ENCODE results near the gene MTMR6.
A peak's percentile ranks its signal among the peaks of the same experiment; 100 is the strongest.

MTMR6 gene

DNA sequence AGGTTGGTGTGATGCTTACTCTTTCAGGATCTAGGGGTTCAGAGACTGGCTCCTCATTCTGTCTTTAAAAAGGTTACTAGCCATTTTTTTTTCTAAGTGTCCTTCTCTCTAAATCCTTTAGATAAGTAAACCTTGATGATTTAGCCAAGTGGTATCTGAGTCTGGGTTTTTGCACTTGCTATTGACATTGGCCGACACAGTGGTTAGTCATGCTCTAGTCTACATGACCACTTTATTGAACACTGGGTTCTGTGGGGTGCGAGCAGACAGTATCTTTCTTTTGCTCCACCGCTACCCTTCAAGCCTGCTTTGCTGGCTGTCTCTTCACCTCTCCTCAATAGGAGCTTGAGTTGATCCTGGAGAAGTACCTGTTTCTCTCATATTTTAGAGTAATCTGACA lies 7.9 kb upstream of the MTMR6 start:
- peaks cover 3% of the 10 kb centered on the region; the same call in 1 of the 2 replicates for H3K4me1 ChIP-seq (ENCODE audit: insufficient read depth, low read length)
- H3K9me3 ChIP-seq (ENCODE audit: control insufficient read depth, insufficient read depth, low read length): no peaks in the 10 kb centered on the region
- H3K36me3 ChIP-seq (ENCODE audit: insufficient read depth, low read length): no peaks in the 10 kb centered on the region
- no peak overlapping the region for H3K9ac ChIP-seq (ENCODE audit: low read depth, low read length)

DNA sequence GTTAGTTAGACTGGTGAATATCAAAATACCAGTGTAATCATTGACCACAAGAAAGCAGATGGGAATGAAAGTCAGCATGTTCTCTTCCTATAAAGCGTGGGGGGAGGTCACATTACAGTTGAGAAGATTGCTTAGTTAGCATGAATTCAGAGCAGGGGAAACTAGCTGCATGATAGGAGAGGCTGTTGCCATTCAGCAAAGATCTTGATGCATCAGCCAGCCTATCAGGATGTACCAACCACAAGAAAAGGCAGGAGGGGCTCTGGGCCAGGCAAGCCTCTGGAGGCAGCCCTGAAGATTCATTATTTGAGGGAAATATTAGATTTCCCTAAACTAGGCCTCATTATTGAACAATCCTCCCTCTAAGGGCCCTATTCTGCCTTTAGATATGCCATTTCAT lies 5.0 kb upstream of the MTMR6 start:
- H3K9me3 ChIP-seq (ENCODE audit: control insufficient read depth, insufficient read depth, low read length): no peaks in the 10 kb centered on the region
- H3K9ac ChIP-seq (ENCODE audit: low read depth, low read length): no peak overlapping the region
- H3K36me3 ChIP-seq (ENCODE audit: insufficient read depth, low read length): no peaks in the 10 kb centered on the region
- H3K4me1 ChIP-seq (ENCODE audit: insufficient read depth, low read length): peaks cover 3% of the 10 kb centered on the region; the same call in 1 of the 2 replicates

DNA sequence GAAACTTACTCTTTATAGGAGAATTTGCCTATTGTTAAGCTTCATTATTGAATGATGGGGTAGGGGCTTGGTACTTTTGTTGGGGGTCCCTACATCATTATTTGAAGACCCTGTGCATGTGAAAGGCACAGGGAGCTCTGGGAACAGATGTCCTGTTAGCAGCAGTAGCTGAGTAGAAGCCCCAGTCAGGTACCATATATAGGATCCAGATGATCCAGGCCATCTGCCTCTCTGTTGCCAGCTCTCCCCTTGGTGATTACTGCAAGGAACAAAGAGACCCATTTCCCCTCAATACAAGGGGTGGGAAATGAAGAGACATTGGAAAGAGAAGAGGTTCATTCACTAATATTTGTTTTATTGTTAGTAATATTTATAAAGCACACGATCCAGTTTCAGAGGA lies 4.4 kb upstream of the MTMR6 start:
- Histone ChIP-seq H3K9me3 (ENCODE audit: control insufficient read depth, insufficient read depth, low read length) (no peaks in the 10 kb centered on the region), H3K36me3 (ENCODE audit: insufficient read depth, low read length) (no peaks in the 10 kb centered on the region), H3K9ac (ENCODE audit: low read depth, low read length) (no peak overlapping the region), H3K4me1 (ENCODE audit: insufficient read depth, low read length) (peaks cover 3% of the 10 kb centered on the region; the same call in 1 of the 2 replicates)

DNA sequence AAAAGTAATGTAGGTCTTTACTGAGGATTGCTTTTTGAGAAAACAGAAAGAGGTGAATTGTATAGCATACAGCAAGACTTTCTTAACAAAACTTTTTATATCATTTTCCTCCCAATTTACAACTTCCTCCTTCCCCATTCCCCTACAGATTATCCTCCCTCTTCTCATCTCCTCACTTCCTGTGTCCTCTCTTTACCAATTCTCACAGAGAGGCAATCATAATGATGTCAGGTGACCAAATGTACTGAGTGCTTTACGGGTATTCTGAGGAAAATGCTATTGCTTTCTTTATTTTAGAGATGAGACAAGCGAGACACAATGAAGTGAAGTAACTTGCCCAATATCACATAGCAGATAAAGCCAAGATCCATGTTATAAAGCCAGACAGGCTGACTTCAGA lies 1.7 kb upstream of the MTMR6 start:
- Histone ChIP-seq H3K36me3 (ENCODE audit: insufficient read depth, low read length) (no peaks in the 10 kb centered on the region), H3K9me3 (ENCODE audit: control insufficient read depth, insufficient read depth, low read length) (no peaks in the 10 kb centered on the region), H3K4me1 (ENCODE audit: insufficient read depth, low read length) (peaks cover 3% of the 10 kb centered on the region; the same call in 1 of the 2 replicates), H3K9ac (ENCODE audit: low read depth, low read length) (no peak overlapping the region)

DNA sequence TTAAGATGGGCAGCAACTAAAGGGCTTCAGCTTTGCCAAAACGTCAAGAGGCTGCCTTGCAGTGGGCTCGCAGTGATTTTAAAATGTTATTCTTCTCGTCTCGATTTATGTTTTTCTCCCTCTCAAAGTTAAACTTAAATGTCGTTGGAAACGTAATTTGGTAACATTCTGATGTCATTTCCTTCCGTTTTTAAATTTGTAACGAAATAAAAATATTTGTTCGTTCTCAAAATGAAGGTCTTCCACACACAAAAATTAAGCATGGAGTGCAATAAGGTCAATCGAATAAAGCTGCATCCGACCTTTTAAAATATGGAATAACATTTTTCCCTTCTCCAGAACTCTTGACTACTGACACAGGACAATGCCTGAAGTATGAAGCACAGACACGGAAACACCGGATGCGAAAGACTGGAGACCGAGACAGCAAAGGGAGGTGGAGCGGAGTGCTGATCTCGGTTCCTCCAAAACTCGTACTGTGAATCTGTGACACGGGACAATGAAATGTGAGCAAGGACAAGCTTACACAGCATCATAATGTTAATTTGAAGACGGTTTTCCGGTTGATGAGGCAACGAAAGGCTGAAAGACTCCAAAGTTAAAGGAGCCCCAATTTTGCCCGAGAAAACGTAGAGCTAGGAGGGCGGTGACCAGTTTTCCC lies 850 bp downstream of the MTMR6 start:
- no peaks in the 10 kb centered on the region for H3K9me3 ChIP-seq (ENCODE audit: control insufficient read depth, insufficient read depth, low read length)
- no peaks in the 10 kb centered on the region for H3K4me1 ChIP-seq (ENCODE audit: insufficient read depth, low read length)
- peak overlapping the region; percentile 89 for H3K9ac ChIP-seq (ENCODE audit: low read depth, low read length)
- H3K36me3 ChIP-seq (ENCODE audit: insufficient read depth, low read length): no peaks in the 10 kb centered on the region

DNA sequence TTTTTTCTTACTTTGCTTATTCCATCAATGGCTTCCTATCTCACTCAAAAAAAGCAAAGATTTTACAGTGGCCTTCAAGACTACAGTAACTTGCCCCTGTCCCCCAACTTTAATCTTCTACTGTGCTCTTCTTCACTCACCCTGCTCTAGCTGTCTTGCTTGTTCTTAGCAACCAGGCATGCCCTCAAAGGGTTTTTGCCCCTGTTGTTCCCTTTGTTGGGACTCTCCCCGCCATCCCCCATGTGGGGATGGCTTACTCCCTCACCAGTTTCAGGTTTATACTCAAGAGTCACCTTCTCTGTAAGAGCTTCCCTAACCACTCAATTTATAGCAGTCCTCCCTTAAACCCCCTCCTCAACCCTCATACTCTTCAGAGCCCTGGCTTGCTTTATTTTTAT lies 5.4 kb downstream of the MTMR6 start:
- Histone ChIP-seq H3K36me3 (ENCODE audit: insufficient read depth, low read length) (no peaks in the 10 kb centered on the region), H3K9ac (ENCODE audit: low read depth, low read length) (no peak overlapping the region), H3K9me3 (ENCODE audit: control insufficient read depth, insufficient read depth, low read length) (no peaks in the 10 kb centered on the region), H3K4me1 (ENCODE audit: insufficient read depth, low read length) (no peaks in the 10 kb centered on the region)

DNA sequence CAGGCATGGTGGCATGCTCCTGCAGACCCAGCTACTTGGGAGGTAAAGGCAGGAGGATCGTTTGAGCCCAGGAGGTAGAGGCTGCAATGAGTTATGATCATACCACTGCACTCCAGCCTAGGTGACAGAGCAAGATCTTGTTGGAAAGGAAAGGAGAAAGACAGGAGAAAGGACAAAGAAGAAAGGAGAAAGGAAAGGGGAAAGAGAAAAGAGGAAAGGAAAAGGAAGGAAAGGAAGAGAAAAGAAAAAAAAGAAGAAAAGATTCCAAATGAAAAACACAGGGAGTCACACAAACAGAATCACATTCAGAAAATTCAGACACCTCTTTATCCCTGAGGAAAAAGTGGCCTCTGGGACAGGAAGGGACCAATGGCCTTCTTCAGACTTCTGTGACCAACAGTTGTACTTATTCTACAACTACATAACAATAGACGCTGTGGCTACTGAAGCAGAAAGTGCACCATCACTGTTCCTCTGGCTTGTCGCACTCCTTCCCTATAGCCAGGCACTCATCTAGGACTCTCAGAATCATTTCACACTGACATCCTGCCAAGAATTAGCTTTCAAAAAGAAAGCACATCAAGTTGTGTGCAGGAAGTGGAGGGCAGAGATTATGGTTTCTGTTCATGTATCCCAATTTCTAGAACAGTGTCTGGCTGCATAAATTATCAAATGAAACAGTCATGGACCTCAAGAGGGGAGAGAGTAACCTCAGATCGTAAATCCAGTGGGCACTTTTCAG lies 5.9 kb downstream of the MTMR6 start:
- Histone ChIP-seq H3K9me3 (ENCODE audit: control insufficient read depth, insufficient read depth, low read length) (no peaks in the 10 kb centered on the region), H3K36me3 (ENCODE audit: insufficient read depth, low read length) (no peaks in the 10 kb centered on the region), H3K9ac (ENCODE audit: low read depth, low read length) (no peak overlapping the region), H3K4me1 (ENCODE audit: insufficient read depth, low read length) (no peaks in the 10 kb centered on the region)

DNA sequence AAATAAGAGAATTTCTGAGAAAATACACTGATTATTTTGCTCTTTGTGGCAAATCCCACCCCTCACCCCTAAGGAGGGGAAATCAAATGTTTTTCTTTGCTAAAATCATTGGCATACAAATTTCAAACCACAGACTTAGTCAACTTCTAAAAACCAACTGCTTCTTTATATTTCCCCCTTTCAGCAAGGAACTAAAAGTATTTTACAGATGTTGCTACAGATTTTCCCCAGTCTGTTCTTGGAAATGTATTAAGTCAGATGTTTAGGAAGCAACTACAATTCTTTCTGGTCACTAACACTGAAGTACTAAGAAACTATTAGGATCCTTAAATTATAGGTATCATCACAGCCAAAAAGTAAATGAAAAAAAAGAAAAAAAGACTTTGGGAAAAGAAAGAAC lies 6.9 kb downstream of the MTMR6 start:
- no peaks in the 10 kb centered on the region for H3K36me3 ChIP-seq (ENCODE audit: insufficient read depth, low read length)
- H3K9ac ChIP-seq (ENCODE audit: low read depth, low read length): no peak overlapping the region
- no peaks in the 10 kb centered on the region for H3K4me1 ChIP-seq (ENCODE audit: insufficient read depth, low read length)
- H3K9me3 ChIP-seq (ENCODE audit: control insufficient read depth, insufficient read depth, low read length): no peaks in the 10 kb centered on the region

DNA sequence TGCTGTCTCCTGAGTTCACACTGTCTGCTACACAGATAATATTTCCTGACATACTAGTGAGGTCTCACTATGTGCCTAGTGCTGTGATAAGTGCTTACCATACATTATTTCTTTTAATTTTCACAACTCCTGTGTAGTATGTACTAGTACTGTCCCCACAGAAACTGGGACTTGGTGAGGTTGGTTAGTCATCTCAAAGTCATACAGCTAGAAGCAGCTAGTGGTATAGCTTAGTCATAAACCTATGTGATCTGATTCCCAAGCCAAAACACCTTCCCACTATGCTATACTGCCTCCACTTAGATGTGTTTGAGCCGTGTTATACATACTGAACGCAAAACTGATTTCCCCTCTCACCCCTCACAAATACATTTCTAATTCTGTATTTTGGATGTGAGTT lies 10.5 kb downstream of the MTMR6 start:
- H3K4me1 ChIP-seq (ENCODE audit: insufficient read depth, low read length): no peaks in the 10 kb centered on the region
- no peaks in the 10 kb centered on the region for H3K36me3 ChIP-seq (ENCODE audit: insufficient read depth, low read length)
- H3K9ac ChIP-seq (ENCODE audit: low read depth, low read length): no peak overlapping the region
- no peaks in the 10 kb centered on the region for H3K9me3 ChIP-seq (ENCODE audit: control insufficient read depth, insufficient read depth, low read length)

DNA sequence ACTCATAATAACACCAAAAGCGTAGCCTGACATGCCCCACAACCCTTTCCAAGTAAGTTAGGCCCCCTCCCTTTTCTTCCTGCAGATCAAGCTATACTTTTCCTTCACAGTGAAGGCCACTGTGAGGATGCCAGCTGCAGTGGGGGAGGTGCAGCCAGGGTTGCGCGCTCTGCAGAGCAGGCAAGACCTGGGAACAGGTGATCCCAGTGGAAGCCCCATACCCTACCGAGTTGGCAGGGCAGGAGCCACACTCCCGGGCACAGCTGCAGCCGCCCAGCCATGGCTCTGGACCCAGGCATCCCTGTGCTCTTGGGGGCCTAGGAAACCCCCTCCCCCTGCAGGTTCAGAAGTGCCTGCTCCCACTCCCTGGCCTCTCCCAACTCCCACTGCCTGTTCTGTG lies 18.7 kb downstream of the MTMR6 start:
- Histone ChIP-seq H3K9me3 (ENCODE audit: control insufficient read depth, insufficient read depth, low read length) (no peaks in the 10 kb centered on the region), H3K4me1 (ENCODE audit: insufficient read depth, low read length) (no peaks in the 10 kb centered on the region), H3K9ac (ENCODE audit: low read depth, low read length) (no peak overlapping the region), H3K36me3 (ENCODE audit: insufficient read depth, low read length) (no peaks in the 10 kb centered on the region)

DNA sequence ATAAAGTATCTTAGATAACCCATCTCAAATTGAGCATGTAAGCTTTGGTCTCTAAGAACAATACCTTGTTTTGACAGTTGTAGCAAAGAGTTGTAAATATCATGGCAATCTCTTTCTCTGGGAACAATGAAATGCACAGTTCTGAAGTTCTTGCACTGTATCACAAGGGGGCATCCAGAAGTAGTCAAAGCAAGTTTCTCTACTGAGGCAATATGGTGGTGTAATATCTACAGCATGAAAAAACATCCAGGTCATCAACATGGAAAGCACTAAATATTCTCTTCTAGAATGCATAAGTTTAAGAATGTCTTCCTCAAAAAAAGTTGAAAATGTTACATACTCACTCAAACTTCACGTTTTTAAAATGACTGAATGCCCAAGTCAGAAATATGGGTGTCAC lies 19.6 kb downstream of the MTMR6 start:
- Histone ChIP-seq H3K9ac (ENCODE audit: low read depth, low read length) (no peak overlapping the region), H3K36me3 (ENCODE audit: insufficient read depth, low read length) (no peaks in the 10 kb centered on the region), H3K4me1 (ENCODE audit: insufficient read depth, low read length) (no peaks in the 10 kb centered on the region), H3K9me3 (ENCODE audit: control insufficient read depth, insufficient read depth, low read length) (no peaks in the 10 kb centered on the region)

DNA sequence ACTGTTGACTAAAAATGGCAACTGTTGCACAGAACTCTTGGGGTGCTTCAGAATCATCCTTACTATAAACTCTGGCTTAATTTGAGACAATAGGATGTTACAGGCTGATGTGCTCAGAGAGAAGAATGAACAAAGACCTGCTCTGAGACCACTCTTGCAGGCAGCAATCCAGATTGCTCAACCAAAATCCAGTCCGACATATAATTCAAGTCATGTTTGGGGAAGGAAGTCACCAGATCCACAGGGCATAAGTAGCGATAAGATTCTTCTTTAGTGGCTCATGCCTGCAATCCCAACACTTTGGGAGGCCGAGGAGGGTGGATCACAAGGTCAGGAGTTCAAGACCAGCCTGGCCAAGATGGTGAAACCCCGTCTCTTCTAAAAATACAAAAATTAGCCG lies 20.6 kb downstream of the MTMR6 start:
- H3K36me3 ChIP-seq (ENCODE audit: insufficient read depth, low read length): no peaks in the 10 kb centered on the region
- no peaks in the 10 kb centered on the region for H3K9me3 ChIP-seq (ENCODE audit: control insufficient read depth, insufficient read depth, low read length)
- no peak overlapping the region for H3K9ac ChIP-seq (ENCODE audit: low read depth, low read length)
- H3K4me1 ChIP-seq (ENCODE audit: insufficient read depth, low read length): no peaks in the 10 kb centered on the region

DNA sequence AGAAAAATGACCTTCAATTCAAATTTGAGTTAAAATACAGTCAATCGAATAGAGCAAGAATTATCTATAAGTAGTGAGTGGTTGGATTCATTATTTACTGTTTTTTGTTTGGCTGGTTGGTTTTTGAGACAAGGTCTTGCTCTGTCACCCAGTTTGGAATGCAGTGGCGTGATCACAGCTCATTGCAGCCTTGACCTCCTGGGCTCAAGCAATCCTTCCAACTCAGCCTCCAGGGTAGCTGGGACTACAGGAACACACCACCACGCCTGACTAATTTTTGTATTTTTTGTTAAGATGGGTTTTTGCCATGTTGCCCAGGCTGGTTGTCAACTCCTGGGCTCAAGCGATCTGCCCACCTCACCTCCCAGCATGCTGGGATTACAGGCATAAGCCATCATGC lies 25.0 kb downstream of the MTMR6 start:
- Histone ChIP-seq H3K9ac (ENCODE audit: low read depth, low read length) (no peak overlapping the region), H3K36me3 (ENCODE audit: insufficient read depth, low read length) (no peaks in the 10 kb centered on the region), H3K4me1 (ENCODE audit: insufficient read depth, low read length) (no peaks in the 10 kb centered on the region), H3K9me3 (ENCODE audit: control insufficient read depth, insufficient read depth, low read length) (no peaks in the 10 kb centered on the region)

DNA sequence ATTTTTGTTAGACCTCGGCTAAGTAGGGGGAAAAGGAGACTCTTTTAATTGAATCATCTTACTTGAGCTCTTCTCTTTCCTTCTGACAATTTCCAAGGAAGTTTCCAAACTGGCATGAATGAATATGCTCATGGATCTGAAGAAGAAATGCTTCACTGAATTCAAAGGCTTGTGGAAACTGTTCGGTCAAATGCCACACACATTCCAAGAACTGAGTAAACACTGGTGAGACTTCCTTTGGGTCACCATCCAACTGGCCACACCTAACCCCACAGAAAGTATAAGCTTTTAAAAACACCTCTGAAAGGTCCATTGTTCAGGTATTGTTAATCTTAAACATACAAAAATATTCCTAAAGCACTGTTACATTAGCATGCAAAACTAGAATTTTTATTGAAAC lies 33.6 kb downstream of the MTMR6 start:
- H3K9ac ChIP-seq (ENCODE audit: low read depth, low read length): no peak overlapping the region
- H3K36me3 ChIP-seq (ENCODE audit: insufficient read depth, low read length): no peaks in the 10 kb centered on the region
- no peaks in the 10 kb centered on the region; the same call in 1 of the 2 replicates for H3K4me1 ChIP-seq (ENCODE audit: insufficient read depth, low read length)
- no peaks in the 10 kb centered on the region for H3K9me3 ChIP-seq (ENCODE audit: control insufficient read depth, insufficient read depth, low read length)

DNA sequence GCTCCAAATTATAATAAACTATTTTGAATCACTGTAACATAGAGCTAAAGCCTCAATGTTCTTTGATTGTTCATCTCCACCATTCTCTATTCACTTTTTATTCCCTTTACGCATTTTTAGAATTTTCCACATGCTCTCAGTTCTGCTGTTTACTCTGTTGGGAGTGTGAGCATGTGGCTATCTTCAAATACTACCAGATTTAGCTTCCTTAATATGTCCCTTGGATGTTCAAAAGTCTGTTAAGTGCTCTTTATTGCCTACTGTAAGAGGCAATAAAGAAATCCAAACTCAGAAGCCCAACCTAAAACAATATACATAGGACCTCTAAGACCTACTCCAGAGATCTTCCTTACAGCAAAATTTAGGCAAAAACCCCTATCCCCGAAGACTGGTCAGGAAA lies 34.5 kb downstream of the MTMR6 start:
- Histone ChIP-seq H3K9ac (ENCODE audit: low read depth, low read length) (no peak overlapping the region), H3K4me1 (ENCODE audit: insufficient read depth, low read length) (no peaks in the 10 kb centered on the region; the same call in 1 of the 2 replicates), H3K36me3 (ENCODE audit: insufficient read depth, low read length) (no peaks in the 10 kb centered on the region), H3K9me3 (ENCODE audit: control insufficient read depth, insufficient read depth, low read length) (no peaks in the 10 kb centered on the region)
